Measurements from ENCODE around the gene METTL21A.

METTL21A gene

DNA sequence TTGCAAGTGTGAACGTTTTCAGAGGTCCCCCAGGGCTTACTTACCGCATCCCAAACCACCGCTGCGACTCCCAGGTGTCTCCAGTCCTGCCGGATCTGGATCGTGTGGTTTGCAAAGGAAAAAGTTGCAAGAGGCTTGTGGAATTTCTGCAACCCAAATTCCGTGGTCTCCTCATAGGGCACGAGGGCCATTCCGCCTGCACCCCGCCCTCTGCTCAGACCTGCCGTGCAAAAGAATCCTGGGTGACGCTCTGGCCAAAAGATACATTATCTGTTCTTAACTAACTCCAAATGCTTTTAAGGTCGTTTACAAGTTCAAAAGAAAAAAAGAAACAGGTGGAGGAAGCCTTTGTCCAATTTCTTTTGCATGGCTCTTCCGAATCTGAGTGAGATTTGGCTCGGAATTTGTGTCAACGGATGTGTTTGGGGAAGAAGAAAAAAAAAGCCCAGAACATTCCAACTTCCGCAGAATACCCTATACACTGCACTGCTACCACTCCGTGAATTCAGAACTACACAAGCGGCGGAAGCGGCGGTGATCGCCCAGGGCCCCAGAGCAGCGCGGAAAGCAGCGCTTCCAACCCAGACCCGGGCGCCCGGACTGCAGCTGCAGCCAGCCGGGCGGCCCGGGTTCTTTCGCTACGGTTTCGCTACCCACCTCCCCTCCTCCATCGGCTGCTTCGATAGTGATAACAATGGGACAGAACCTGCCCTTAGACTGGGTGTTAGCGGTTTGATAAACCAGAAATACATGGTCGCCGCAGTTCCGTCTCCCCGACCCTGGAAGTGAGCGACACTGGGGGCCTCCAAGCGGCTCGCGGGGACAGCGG is 795 bp downstream of the METTL21A start:
- Histone ChIP-seq H4K20me1 (no peaks in the 10 kb centered on the region), H3K27ac (peak overlapping the region; percentile 100), H3K9me3 (no peaks in the 10 kb centered on the region), H3K27me3 (no peaks in the 10 kb centered on the region), H3K4me1 (peaks cover 66% of the 10 kb centered on the region), H3K4me3 (peak overlapping the region; percentile 90), H3K9ac (peak overlapping the region; percentile 99), H3K4me2 (peak overlapping the region; percentile 92), H3K36me3 (peaks cover 27% of the 10 kb centered on the region)
- TF ChIP-seq Cebpa-rat (IDR thresholded peaks at IDR 0.05): no peak

DNA sequence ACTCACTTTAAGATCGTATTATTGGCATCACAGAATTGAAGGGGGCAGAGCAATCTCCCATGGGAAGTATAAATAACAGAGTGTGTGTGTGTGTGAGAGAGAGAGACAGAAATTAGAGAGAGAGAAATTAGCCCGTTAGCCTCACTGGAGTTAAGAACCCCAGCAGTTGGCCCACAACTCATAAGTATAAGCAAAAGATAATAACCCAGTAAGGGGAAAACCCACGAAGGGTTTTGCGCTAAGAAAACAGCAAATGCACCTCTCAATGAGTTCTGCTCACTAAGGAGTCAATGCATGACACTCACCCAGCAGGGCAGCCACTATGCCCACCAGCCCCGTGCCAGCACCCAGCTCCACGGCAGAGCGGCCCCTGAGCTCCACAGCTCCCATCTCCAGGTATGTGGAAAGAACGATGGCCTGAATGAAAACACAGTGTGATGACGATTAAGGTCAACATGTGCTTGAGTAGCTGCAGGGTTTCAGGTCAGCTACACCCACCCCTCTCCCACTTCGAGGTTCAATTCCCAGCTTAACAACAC is 3.6 kb downstream of the METTL21A start:
- no peak for TF ChIP-seq Cebpa-rat (IDR thresholded peaks at IDR 0.05)
- H3K36me3 ChIP-seq: peaks cover 52% of the 10 kb centered on the region
- no peaks in the 10 kb centered on the region for H3K27me3 ChIP-seq
- H3K9ac ChIP-seq: peak overlapping the region; percentile 13; the same call in 1 of the 2 replicates
- H3K4me1 ChIP-seq: peaks cover 61% of the 10 kb centered on the region
- peak overlapping the region; percentile 92 for H3K4me2 ChIP-seq
- no peak overlapping the region for H3K4me3 ChIP-seq
- H3K9me3 ChIP-seq: no peaks in the 10 kb centered on the region
- H3K27ac ChIP-seq: peak overlapping the region; percentile 67
- no peaks in the 10 kb centered on the region for H4K20me1 ChIP-seq

DNA sequence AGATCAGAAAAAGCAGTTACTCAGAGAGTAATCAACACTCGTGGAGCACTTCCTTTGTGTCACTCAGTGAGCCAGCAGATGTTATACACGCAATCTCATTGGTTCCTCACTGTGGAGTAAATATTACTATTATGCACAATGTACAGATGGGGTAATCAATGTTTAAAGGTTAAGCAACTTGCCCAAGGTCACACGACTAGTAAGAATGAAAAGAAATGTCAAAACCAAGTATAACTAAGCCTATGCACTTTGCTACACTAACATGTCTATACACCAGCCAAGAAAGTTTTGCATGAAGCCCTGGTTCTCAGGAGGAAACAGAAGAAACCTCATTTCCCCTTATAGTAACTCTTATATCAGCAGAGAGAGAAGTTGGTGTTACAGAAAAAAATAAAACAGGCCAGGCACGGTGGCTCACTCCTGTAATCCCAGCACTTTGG is 5.4 kb downstream of the METTL21A start:
- TF ChIP-seq Cebpa-rat (IDR thresholded peaks at IDR 0.05): no peak
- peak overlapping the region; percentile 67 for H3K27ac ChIP-seq
- no peaks in the 10 kb centered on the region for H3K27me3 ChIP-seq
- peak overlapping the region; percentile 15; the same call in 1 of the 2 replicates for H3K4me3 ChIP-seq
- peaks cover 67% of the 10 kb centered on the region for H3K4me1 ChIP-seq
- 0 out of 2 replicates have a peak overlapping the region, but pooled peaks have one; percentile 12 for H3K9ac ChIP-seq
- no peaks in the 10 kb centered on the region for H3K9me3 ChIP-seq
- no peaks in the 10 kb centered on the region for H4K20me1 ChIP-seq
- peak overlapping the region; percentile 92 for H3K4me2 ChIP-seq
- H3K36me3 ChIP-seq: peaks cover 70% of the 10 kb centered on the region

DNA sequence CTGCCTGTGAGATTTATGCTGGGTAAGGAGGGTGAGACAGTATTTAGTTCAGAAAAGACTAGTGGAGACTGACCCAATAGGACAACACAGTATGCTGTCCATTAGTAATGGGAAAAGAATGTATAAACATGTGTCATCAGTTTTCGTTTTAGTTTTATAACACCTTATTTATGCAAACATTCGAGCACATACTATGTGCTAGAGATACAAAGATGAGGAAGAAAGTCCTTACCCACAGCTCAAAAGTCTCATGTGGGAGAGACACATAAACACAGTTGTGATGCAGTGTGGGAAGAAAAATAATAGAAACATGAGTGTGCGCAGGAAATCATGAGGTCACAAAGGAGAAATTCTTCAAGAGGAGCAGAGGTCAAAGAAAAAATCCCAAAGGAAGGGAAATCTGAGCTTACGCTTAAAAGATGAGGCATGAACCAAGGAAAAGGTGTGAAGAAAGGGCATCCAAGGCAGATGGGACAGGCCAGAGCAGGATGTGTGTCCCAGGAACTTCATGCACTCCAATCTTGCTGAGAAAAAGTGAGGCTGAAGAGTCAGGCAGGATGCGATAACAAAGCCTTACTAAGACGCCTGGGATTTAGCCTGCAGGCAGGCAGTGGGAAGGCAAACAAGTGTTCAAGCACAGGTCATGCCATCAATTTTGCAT is 8.1 kb downstream of the METTL21A start:
- TF ChIP-seq Cebpa-rat (IDR thresholded peaks at IDR 0.05): no peak
- Histone ChIP-seq H4K20me1 (no peaks in the 10 kb centered on the region), H3K27ac (no peak overlapping the region), H3K9ac (no peak overlapping the region), H3K9me3 (no peaks in the 10 kb centered on the region), H3K36me3 (peaks cover 78% of the 10 kb centered on the region), H3K4me2 (no peak overlapping the region), H3K27me3 (no peaks in the 10 kb centered on the region), H3K4me3 (no peak overlapping the region), H3K4me1 (peaks cover 45% of the 10 kb centered on the region)

DNA sequence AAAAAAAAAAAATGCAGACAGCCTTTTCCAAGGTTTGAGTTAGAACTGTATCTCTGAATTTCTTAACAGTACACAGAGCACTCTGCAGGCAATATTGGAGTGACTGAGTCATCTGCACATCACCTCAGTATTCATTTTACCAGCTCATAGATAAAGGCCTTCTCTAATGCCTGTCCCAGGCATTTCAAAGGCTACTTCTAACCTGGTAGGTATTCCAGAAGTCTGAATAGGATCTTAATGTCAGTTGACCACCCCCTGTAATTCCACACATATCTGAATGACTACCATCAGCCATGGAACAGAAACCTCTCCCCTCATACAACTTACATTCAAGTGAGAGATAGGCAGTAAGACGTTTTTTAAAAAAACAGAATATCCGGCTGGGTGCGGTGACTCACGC is 9.0 kb downstream of the METTL21A start:
- Histone ChIP-seq H3K4me2 (peak overlapping the region; percentile 22; the same call in 1 of the 2 replicates), H3K27ac (no peak overlapping the region), H3K9ac (no peak overlapping the region), H3K4me3 (no peak overlapping the region), H3K27me3 (no peaks in the 10 kb centered on the region), H3K36me3 (peaks cover 69% of the 10 kb centered on the region), H4K20me1 (no peaks in the 10 kb centered on the region), H3K4me1 (peaks cover 35% of the 10 kb centered on the region), H3K9me3 (no peaks in the 10 kb centered on the region)
- no peak for TF ChIP-seq Cebpa-rat (IDR thresholded peaks at IDR 0.05)

DNA sequence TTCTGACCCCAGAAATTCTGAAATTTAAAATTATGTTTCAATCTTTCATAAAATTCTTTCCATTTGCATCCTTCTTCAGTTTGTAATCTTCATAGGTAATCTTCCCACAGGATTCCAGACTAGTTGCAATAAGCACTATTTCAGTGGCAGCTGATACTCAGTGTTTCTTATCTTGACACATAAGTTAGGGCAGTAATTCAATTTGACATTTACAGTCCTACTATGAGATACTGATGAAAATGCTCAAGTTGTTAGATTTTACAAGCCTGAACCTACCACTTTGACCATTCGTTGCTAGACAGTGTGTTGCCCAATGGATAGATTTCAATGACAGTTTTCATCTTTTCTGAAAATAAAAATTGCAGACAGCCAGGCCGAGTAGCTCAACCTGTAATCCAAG is 10.4 kb downstream of the METTL21A start:
- no peak overlapping the region for H3K4me3 ChIP-seq
- H3K9me3 ChIP-seq: no peaks in the 10 kb centered on the region
- H3K4me2 ChIP-seq: no peak overlapping the region
- H3K27ac ChIP-seq: no peak overlapping the region
- H3K36me3 ChIP-seq: peaks cover 61% of the 10 kb centered on the region
- no peak for TF ChIP-seq Cebpa-rat (IDR thresholded peaks at IDR 0.05)
- peaks cover 22% of the 10 kb centered on the region for H3K4me1 ChIP-seq
- no peaks in the 10 kb centered on the region for H3K27me3 ChIP-seq
- H3K9ac ChIP-seq: no peak overlapping the region
- H4K20me1 ChIP-seq: no peaks in the 10 kb centered on the region

DNA sequence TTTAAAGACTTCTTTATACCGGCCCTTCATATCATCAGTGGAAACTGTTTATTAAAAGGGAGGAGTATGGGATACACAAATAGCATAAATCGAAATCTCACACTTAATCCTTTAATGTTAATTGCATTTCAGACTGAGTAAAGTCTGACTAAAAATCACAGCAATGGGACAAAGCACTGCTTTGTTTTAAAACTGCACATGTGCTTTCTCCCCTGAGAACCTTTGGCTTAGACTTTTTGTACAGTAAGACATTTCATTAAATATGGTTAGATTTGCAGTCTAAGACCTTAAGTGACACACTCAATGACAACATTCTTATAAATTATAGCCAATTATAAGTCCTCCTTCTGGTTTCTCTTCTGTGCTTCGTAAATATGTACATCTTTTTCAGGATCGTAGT is 12.5 kb downstream of the METTL21A start:
- TF ChIP-seq Cebpa-rat (IDR thresholded peaks at IDR 0.05): no peak
- Histone ChIP-seq H3K4me1 (peaks cover 9% of the 10 kb centered on the region), H3K9me3 (no peaks in the 10 kb centered on the region), H4K20me1 (no peaks in the 10 kb centered on the region), H3K27ac (no peak overlapping the region), H3K4me2 (no peak overlapping the region), H3K4me3 (no peak overlapping the region), H3K27me3 (no peaks in the 10 kb centered on the region), H3K9ac (no peak overlapping the region), H3K36me3 (peaks cover 59% of the 10 kb centered on the region)

DNA sequence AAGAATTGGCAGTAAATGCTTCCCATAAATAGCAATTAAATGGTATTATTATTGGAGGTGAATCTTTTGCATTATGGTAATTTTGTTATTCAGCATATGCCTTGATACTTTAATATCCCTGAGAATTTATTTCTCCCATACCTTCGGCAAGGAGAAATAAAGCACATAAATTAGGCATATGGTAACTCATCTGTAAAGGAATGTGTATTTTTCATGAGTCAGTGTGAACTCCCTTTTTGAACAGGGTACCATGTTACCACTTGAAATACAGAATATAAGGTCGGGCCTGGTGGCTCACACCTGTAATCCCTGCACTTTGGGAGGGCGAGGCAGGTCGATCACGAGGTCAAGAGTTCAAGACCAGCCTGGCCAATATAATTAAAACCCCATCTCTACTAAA is 18.4 kb downstream of the METTL21A start:
- 0 out of 2 replicates have a peak, but pooled peaks cover 20% of the 10 kb centered on the region for H4K20me1 ChIP-seq
- no peak overlapping the region for H3K4me3 ChIP-seq
- no peaks in the 10 kb centered on the region for H3K4me1 ChIP-seq
- H3K4me2 ChIP-seq: no peak overlapping the region
- no peak for TF ChIP-seq Cebpa-rat (IDR thresholded peaks at IDR 0.05)
- H3K27ac ChIP-seq: no peak overlapping the region
- no peaks in the 10 kb centered on the region for H3K27me3 ChIP-seq
- H3K9me3 ChIP-seq: no peaks in the 10 kb centered on the region
- no peak overlapping the region for H3K9ac ChIP-seq
- H3K36me3 ChIP-seq: peaks cover 45% of the 10 kb centered on the region

DNA sequence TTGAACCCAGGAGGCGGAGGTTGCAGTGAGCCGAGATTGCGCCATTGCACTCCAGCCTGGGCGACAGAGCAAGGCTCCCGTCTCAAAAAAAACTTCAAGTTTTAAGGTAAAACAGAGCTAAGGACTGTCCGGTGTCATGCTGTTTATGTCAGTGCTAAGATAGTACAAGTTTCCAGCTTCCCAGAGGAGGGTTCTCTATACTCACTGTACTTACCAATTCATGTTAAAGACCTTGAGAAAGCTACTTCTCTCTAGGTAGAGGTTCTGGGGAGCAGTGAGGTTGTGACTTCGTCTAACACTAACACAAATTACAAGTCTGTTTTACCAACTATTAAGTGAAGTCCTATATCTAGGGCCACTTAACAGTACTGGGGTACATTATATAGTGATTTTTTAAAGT is 18.8 kb downstream of the METTL21A start:
- Histone ChIP-seq H4K20me1 (0 out of 2 replicates have a peak, but pooled peaks cover 24% of the 10 kb centered on the region), H3K36me3 (peaks cover 50% of the 10 kb centered on the region), H3K27ac (no peak overlapping the region), H3K4me1 (no peaks in the 10 kb centered on the region), H3K9me3 (no peaks in the 10 kb centered on the region), H3K9ac (no peak overlapping the region), H3K4me3 (no peak overlapping the region), H3K4me2 (no peak overlapping the region), H3K27me3 (no peaks in the 10 kb centered on the region)
- TF ChIP-seq Cebpa-rat (IDR thresholded peaks at IDR 0.05): no peak

DNA sequence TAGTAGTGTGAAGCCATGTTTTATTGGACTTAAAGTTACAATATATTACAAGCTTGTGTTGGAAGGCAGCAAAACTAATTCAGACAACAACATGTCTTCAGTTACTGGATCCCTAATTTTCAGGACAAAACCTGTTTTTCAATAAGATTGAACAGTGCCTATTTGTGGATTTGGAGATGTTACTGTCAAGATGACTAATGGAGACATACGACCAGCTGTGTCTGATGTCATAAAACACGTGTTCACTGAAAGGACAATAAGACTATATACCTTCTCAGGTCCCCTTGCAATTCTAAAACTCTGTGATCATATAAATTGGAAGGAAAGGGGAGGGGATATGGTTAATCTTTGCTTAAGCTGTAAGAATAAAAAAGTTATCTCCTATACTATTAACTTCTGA is 21.7 kb downstream of the METTL21A start:
- Histone ChIP-seq H3K27me3 (no peaks in the 10 kb centered on the region), H3K4me2 (no peak overlapping the region), H3K36me3 (peaks cover 48% of the 10 kb centered on the region), H3K4me3 (no peak overlapping the region), H3K27ac (no peak overlapping the region), H3K4me1 (no peaks in the 10 kb centered on the region), H3K9me3 (no peaks in the 10 kb centered on the region), H3K9ac (no peak overlapping the region), H4K20me1 (0 out of 2 replicates have a peak, but pooled peaks cover 24% of the 10 kb centered on the region)
- no peak for TF ChIP-seq Cebpa-rat (IDR thresholded peaks at IDR 0.05)

All from BLaER1 (cell line).